GM12878 (cell line): ENCODE data around the gene C1QL2.

Source experiments
- ATF2 ChIP-seq: IDR thresholded peaks from 2 replicates; pipeline ENCODE4 v1.6.1; 2012; ENCODE audit warnings: low read length, inconsistent platforms
- BACH1 ChIP-seq: fragments of 450-650 bp; IDR thresholded peaks from 2 replicates; pipeline ENCODE4 v1.6.1; 2017; ENCODE audit warnings: mild to moderate bottlenecking, borderline replicate concordance
- CEBPB ChIP-seq, 2 experiments: fragments of 150-350 bp in 1 of 2; IDR thresholded peaks; 2 replicates each; pipeline ENCODE4 v1.6.1; 2012 to 2014; ENCODE audit warnings: low read depth in 2 of 2, low read length in 2 of 2, borderline replicate concordance in 1 of 2, inconsistent platforms in 1 of 2
- EP300 ChIP-seq, 2 experiments: fragments of 150-350 bp in 1 of 2; IDR thresholded peaks; 2 replicates each; pipeline ENCODE4 v1.6.1; 2011 to 2012; ENCODE audit warnings: low read depth in 2 of 2, low read length in 2 of 2, borderline replicate concordance in 1 of 2, improper control_type of control experiment in 1 of 2, inconsistent platforms in 1 of 2; ENCODE audit not compliant: control insufficient read depth in 1 of 2
- EZH2 ChIP-seq: IDR thresholded peaks from 2 replicates; pipeline ENCODE4 v1.6.1; 2012; ENCODE audit warnings: low read depth, mild to moderate bottlenecking, control low read depth, inconsistent platforms, low read length, borderline replicate concordance; ENCODE audit not compliant: control insufficient read depth
- HCFC1 ChIP-seq: fragments of 150-350 bp; IDR thresholded peaks from 2 replicates; pipeline ENCODE4 v1.6.1; 2014; ENCODE audit warnings: low read length
- JUND ChIP-seq: IDR thresholded peaks from 2 replicates; pipeline ENCODE4 v1.6.1; 2012; ENCODE audit warnings: low read depth, mild to moderate bottlenecking, low read length, improper control_type of control experiment, moderate library complexity
- MAX ChIP-seq: IDR thresholded peaks from 2 replicates; pipeline ENCODE4 v1.6.1; 2012; ENCODE audit warnings: low read depth, low read length, improper control_type of control experiment
- POLR2A ChIP-seq: IDR thresholded peaks from 2 replicates; pipeline ENCODE4 v1.6.1; 2011; ENCODE audit warnings: low read depth, mild to moderate bottlenecking, low read length
- RAD51 ChIP-seq: fragments of 450-650 bp; IDR thresholded peaks from 2 replicates; pipeline ENCODE4 v1.6.1; 2016; ENCODE audit warnings: moderate library complexity, mild to moderate bottlenecking, inconsistent platforms
- SUPT20H ChIP-seq: IDR thresholded peaks from 2 replicates; pipeline ENCODE4 v1.6.1; 2011; ENCODE audit warnings: low read depth, mild to moderate bottlenecking, low read length, moderate library complexity, borderline replicate concordance; ENCODE audit not compliant: control insufficient read depth
- ZNF207 ChIP-seq: fragments of 450-650 bp; IDR thresholded peaks from 2 replicates; pipeline ENCODE4 v1.6.1; 2014; ENCODE audit warnings: antibody characterized with exemption, mild to moderate bottlenecking, borderline replicate concordance
- TF ChIP-seq, protein P1 (sequence below), 3 experiments: IDR thresholded peaks in 2 of 3; conservative IDR thresholded peaks in 1 of 3; 2 replicates each; pipeline ENCODE4 v1.5.1; 2011; ENCODE audit warnings: low read depth in 3 of 3, low read length in 3 of 3, mild to moderate bottlenecking in 3 of 3, control low read depth in 2 of 3, moderate library complexity in 2 of 3, inconsistent platforms in 1 of 3, mixed read lengths in 1 of 3; ENCODE audit not compliant: control insufficient read depth in 2 of 3, insufficient read depth in 1 of 3; ENCODE audit errors: extremely low read depth in 1 of 3
- TF ChIP-seq, protein P2 (sequence below): fragments of 450-650 bp; IDR thresholded peaks from 2 replicates; pipeline ENCODE4 v1.6.1; 2017; ENCODE audit warnings: mild to moderate bottlenecking

DNA sequence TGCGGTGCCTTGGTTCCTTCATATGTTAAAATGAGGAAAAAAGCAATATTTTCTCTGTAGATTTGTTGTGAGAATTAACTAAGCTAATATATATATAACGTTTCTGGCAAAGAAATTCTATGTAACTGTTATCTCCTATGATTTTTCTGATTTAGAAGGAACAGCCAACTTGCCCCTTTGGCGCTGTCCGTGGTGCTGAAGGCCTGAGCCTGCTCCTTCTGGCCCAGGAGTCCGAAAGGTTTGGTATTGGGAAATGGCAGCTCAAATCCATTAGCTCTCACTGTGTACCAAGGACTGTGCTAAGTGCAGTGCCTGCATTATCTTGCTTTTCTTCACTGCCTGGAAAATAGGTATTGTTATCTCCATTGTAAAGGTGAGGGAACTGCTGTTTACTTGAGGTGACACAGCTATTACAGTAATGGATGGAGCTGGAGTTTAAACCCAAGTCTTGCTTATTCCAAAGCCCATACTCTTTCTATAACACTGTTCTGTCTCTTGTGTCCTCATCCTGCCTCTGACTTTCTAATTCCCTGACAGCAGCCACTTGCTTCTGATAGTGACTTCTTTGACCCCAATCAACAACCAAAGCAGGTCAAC lies 52.2 kb downstream of the C1QL2 start:
- no peak for TF ChIP-seq ATF2
- TF ChIP-seq, protein P1, sequence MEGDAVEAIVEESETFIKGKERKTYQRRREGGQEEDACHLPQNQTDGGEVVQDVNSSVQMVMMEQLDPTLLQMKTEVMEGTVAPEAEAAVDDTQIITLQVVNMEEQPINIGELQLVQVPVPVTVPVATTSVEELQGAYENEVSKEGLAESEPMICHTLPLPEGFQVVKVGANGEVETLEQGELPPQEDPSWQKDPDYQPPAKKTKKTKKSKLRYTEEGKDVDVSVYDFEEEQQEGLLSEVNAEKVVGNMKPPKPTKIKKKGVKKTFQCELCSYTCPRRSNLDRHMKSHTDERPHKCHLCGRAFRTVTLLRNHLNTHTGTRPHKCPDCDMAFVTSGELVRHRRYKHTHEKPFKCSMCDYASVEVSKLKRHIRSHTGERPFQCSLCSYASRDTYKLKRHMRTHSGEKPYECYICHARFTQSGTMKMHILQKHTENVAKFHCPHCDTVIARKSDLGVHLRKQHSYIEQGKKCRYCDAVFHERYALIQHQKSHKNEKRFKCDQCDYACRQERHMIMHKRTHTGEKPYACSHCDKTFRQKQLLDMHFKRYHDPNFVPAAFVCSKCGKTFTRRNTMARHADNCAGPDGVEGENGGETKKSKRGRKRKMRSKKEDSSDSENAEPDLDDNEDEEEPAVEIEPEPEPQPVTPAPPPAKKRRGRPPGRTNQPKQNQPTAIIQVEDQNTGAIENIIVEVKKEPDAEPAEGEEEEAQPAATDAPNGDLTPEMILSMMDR (IDR thresholded peaks at IDR 0.05 in 2 of 3, conservative IDR thresholded peaks at IDR 0.05 in 1 of 3; ENCODE audit: control insufficient read depth in 2 of 3, extremely low read depth in 1 of 3, insufficient read depth in 1 of 3, low read depth in 3 of 3, low read length in 3 of 3) = no peak
- TF ChIP-seq EP300 (IDR thresholded peaks at IDR 0.05; ENCODE audit: borderline replicate concordance in 1 of 2, control insufficient read depth in 1 of 2, low read depth in 2 of 2, low read length in 2 of 2) = no peak
- TF ChIP-seq JUND = no peak
- no peak for TF ChIP-seq ZNF207
- TF ChIP-seq, protein P2, sequence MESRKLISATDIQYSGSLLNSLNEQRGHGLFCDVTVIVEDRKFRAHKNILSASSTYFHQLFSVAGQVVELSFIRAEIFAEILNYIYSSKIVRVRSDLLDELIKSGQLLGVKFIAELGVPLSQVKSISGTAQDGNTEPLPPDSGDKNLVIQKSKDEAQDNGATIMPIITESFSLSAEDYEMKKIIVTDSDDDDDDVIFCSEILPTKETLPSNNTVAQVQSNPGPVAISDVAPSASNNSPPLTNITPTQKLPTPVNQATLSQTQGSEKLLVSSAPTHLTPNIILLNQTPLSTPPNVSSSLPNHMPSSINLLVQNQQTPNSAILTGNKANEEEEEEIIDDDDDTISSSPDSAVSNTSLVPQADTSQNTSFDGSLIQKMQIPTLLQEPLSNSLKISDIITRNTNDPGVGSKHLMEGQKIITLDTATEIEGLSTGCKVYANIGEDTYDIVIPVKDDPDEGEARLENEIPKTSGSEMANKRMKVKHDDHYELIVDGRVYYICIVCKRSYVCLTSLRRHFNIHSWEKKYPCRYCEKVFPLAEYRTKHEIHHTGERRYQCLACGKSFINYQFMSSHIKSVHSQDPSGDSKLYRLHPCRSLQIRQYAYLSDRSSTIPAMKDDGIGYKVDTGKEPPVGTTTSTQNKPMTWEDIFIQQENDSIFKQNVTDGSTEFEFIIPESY = no peak
- TF ChIP-seq CEBPB (IDR thresholded peaks at IDR 0.05; ENCODE audit: borderline replicate concordance in 1 of 2, low read depth in 2 of 2, low read length in 2 of 2) = no peak
- TF ChIP-seq RAD51 = no peak
- no peak for TF ChIP-seq EZH2
- TF ChIP-seq MAX = no peak
- no peak for TF ChIP-seq POLR2A
- no peak for TF ChIP-seq HCFC1
- no peak for TF ChIP-seq SUPT20H
- no peak for TF ChIP-seq BACH1
